CD8-positive, alpha-beta memory T cell (primary cell): ENCODE data around the gene SHB. TPM values are rescaled to one million over a fixed set of nuclear protein-coding genes. Genes with fewer than 3 reads are reported as not detected.

ENCODE experiments used
- CTCF ChIA-PET: fragments of 350-600 bp; sonication (Branson Sonifier 250); formaldehyde crosslinking; loops from one replicate; lab custom pipeline; 2021; ENCODE audit warnings: antibody characterized with exemption; lab: Charles Lee
- POLR2A ChIA-PET: fragments of 350-600 bp; sonication (Branson Sonifier 250); formaldehyde crosslinking; loops from one replicate; lab custom pipeline; 2021; ENCODE audit warnings: antibody characterized with exemption; lab: Charles Lee
- DNase-seq, 5 donors: peaks; one replicate each; pipeline versions ENCODE4 v3.0.0 to v3.0.0-alpha.2; 2020 to 2022; ENCODE audit warnings: mixed read lengths in 1 of 5
- H3K27ac ChIP-seq: one replicate; pipeline ENCODE4 v1.7.0; 2013; ENCODE audit warnings: low read depth, mild to moderate bottlenecking, low read length, moderate library complexity
- H3K27me3 ChIP-seq: 2 replicates; pipeline ENCODE4 v1.7.0; 2013; ENCODE audit warnings: low read length, mild to moderate bottlenecking; ENCODE audit not compliant: insufficient read depth, poor library complexity, severe bottlenecking
- H3K36me3 ChIP-seq: 2 replicates; pipeline ENCODE4 v1.7.0; 2013; ENCODE audit warnings: mild to moderate bottlenecking, low read length, moderate library complexity; ENCODE audit not compliant: insufficient read depth
- H3K4me1 ChIP-seq: 2 replicates; pipeline ENCODE4 v1.7.0; 2013; ENCODE audit warnings: mild to moderate bottlenecking, low read length, moderate library complexity; ENCODE audit not compliant: insufficient read depth
- H3K4me3 ChIP-seq: 2 replicates; pipeline ENCODE4 v1.7.0; 2013; ENCODE audit warnings: mild to moderate bottlenecking, low read length
- H3K9me3 ChIP-seq: 2 replicates; pipeline ENCODE4 v1.7.0; 2013; ENCODE audit warnings: mild to moderate bottlenecking, low read length
- H3K27ac Mint-ChIP-seq, 8 donors: one replicate each; pipeline ENCODE4 v1.8.0; 2020 to 2021; ENCODE audit warnings: mixed read lengths in 8 of 8, mild to moderate bottlenecking in 6 of 8, inconsistent platforms in 3 of 8, moderate library complexity in 3 of 8
- H3K27me3 Mint-ChIP-seq, 2 donors: one replicate each; pipeline ENCODE4 v1.8.0; 2020 to 2021; ENCODE audit warnings: mixed read lengths in 2 of 2, mild to moderate bottlenecking in 1 of 2, moderate library complexity in 1 of 2
- H3K36me3 Mint-ChIP-seq, 3 donors: one replicate each; pipeline ENCODE4 v1.8.0; 2020 to 2021; ENCODE audit warnings: mixed read lengths in 3 of 3, inconsistent platforms in 1 of 3, mild to moderate bottlenecking in 1 of 3
- H3K4me1 Mint-ChIP-seq, 3 donors: one replicate each; pipeline ENCODE4 v1.8.0; 2020 to 2021; ENCODE audit warnings: mixed read lengths in 3 of 3, inconsistent platforms in 1 of 3, mild to moderate bottlenecking in 1 of 3
- H3K4me3 Mint-ChIP-seq, 7 donors: one replicate each; pipeline ENCODE4 v1.8.0; 2020 to 2021; ENCODE audit warnings: mixed read lengths in 7 of 7, mild to moderate bottlenecking in 6 of 7, moderate library complexity in 4 of 7, inconsistent platforms in 2 of 7
- H3K9me3 Mint-ChIP-seq, 5 donors: one replicate each; pipeline ENCODE4 v1.8.0; 2020 to 2022; ENCODE audit warnings: mixed read lengths in 5 of 5, mild to moderate bottlenecking in 3 of 5, moderate library complexity in 2 of 5, inconsistent platforms in 1 of 5
- polyA plus RNA-seq: library from polyadenylated mRNA; unstranded; fragments of 300-500 nt; fragmentation: Illumina TruSeq; gene quantifications from one replicate; pipeline ENCODE4 v1.2.3, GENCODE V29; 2021
- total RNA-seq, 2 experiments: library from RNA; stranded (reverse); gene quantifications; one replicate each; pipeline ENCODE4 v1.2.3, GENCODE V29; 2021

Gene SHB
- total and polyA plus RNA-seq, 3 experiments from 2014 or later: 0.64 to 1.8 (median 1.8) TPM

DNA sequence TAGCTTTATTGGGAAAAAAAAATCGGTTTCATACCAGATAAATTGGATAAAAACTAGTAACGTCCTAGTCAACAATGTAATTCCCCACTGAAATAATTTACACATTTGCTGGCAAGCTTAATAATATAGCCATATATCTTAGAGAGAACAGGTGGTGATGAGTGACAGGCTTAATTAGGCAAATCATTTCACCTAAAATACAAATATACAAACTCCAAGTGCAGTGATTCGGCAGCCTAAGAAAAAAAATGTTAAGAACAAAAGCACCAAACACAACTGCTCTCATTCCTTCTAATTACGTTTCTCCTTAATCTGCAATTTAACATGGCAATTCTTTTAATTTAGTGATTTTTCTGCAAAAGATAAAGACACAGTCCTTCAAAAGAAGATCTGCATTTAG, 109.1 kb downstream of the SHB start:
- H3K27ac ChIP-seq: no peak overlapping the region
- no peaks in the 10 kb centered on the region for H3K4me1 ChIP-seq
- H3K9me3 ChIP-seq: no peaks in the 10 kb centered on the region
- POLR2A ChIA-PET: no interaction called here
- H3K36me3 ChIP-seq: no peaks in the 10 kb centered on the region
- H3K4me3 ChIP-seq: no peak overlapping the region
- CTCF ChIA-PET: no interaction called here
- Mint-ChIP-seq H3K36me3 (no peaks in the 10 kb centered on the region), H3K9me3 (no peaks in the 10 kb centered on the region), H3K27ac (no peak overlapping the region), H3K4me1 (no peaks in the 10 kb centered on the region), H3K4me3 (no peak overlapping the region), H3K27me3 (peaks cover 0 to 4% of the 10 kb centered on the region in 2 donors)
- no peak for DNase-seq
- no peaks in the 10 kb centered on the region for H3K27me3 ChIP-seq

DNA sequence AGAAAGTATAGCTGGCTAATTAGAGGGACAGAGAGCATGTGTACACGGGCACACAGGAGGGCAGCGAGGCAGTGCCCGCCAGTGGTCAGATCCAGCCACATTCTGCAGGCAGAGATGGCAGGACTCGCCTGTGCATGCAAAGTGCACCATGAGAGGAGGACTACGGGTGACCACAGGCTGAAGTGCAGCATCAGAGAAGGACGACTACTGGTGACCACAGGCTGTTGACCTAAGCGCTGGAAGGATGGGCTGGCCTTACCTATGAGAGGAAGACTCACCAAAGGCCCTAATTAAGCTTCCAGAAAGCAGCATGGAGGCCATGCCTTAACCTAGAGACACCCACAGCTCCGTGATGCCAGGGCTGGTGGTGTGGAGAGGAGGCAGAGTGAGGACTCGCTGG, 110.9 kb downstream of the SHB start:
- H3K4me1 ChIP-seq: no peaks in the 10 kb centered on the region
- no peak overlapping the region for H3K4me3 ChIP-seq
- H3K9me3 ChIP-seq: no peaks in the 10 kb centered on the region
- ChIA-PET POLR2A (no interaction called here), CTCF (no interaction called here)
- no peaks in the 10 kb centered on the region for H3K36me3 ChIP-seq
- DNase-seq: no peak
- no peaks in the 10 kb centered on the region for H3K27me3 ChIP-seq
- H3K27me3 Mint-ChIP-seq: peaks cover 0 to 4% of the 10 kb centered on the region in 2 donors
- H3K27ac ChIP-seq: no peak overlapping the region
- no peak overlapping the region for H3K4me3 Mint-ChIP-seq
- no peaks in the 10 kb centered on the region for H3K9me3 Mint-ChIP-seq
- peaks cover 0 to 11% (median 2%) of the 10 kb centered on the region in 3 donors for H3K4me1 Mint-ChIP-seq
- no peaks in the 10 kb centered on the region for H3K36me3 Mint-ChIP-seq
- no peak overlapping the region for H3K27ac Mint-ChIP-seq

DNA sequence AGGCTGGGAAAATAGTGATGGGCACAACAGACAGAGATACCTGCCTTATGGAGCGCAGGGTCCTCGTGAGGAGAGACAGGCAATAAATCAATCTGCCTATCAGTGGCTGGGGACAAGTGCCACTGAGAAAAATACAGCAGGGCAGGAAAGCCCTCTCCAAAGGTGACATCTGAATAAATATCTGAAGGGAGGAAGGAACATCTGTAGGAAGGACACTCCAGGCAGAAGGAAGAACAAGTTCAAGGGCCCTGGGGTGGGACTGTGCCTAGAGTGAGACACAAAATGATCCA, 111.4 kb downstream of the SHB start:
- Mint-ChIP-seq H3K4me3 (no peak overlapping the region), H3K27ac (no peak overlapping the region), H3K36me3 (no peaks in the 10 kb centered on the region), H3K4me1 (peaks cover 0 to 12% (median 2%) of the 10 kb centered on the region in 3 donors), H3K9me3 (no peaks in the 10 kb centered on the region), H3K27me3 (peaks cover 0 to 4% of the 10 kb centered on the region in 2 donors)
- DNase-seq: no peak
- Histone ChIP-seq H3K27ac (no peak overlapping the region), H3K27me3 (no peaks in the 10 kb centered on the region), H3K9me3 (no peaks in the 10 kb centered on the region), H3K4me1 (no peaks in the 10 kb centered on the region), H3K36me3 (no peaks in the 10 kb centered on the region), H3K4me3 (no peak overlapping the region)
- CTCF ChIA-PET: no interaction called here
- POLR2A ChIA-PET: no interaction called here

DNA sequence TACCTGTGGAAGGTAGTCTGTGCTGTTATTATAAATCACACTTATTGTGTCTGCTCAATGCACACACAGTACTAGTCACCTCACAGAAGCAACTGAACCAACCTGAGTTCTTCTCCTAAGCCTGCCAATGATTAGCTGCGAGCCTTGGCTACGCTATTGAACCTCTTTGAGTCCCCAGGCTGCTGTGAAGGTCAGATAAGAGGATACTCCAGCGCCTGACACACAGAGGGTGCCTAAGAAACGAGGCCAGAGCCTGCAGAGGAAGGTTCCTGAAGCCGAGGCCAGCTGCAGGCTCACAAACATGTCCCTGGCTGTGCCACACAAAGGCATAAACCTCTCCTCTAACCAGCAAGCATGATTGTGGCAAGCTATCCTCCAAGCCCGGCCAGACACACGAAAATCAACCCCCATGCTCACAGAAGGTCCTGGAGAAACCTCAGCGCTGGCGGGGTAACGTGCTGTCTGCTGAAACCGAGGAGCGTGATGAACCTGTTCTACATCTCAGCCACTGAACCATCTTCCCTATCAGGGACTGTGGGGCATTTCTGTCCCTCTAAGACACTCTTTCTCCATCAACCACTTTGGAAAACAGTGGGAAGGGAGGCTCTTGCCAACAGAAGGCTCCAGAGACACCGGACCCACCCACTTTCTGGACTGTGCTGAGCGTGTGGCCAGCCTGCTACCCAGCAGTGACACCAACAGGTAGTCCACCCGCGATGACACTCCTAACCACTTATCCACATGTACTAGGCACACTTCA, 111.9 kb downstream of the SHB start:
- DNase-seq: no peak
- Mint-ChIP-seq H3K27me3 (peaks cover 0 to 4% of the 10 kb centered on the region in 2 donors), H3K9me3 (no peaks in the 10 kb centered on the region), H3K4me3 (no peak overlapping the region), H3K36me3 (peaks cover 0 to 2% (median 0%) of the 10 kb centered on the region in 3 donors), H3K4me1 (peaks cover 0 to 12% (median 2%) of the 10 kb centered on the region in 3 donors), H3K27ac (no peak overlapping the region)
- H3K4me1 ChIP-seq: no peaks in the 10 kb centered on the region
- no peaks in the 10 kb centered on the region for H3K9me3 ChIP-seq
- no peaks in the 10 kb centered on the region for H3K27me3 ChIP-seq
- no peaks in the 10 kb centered on the region for H3K36me3 ChIP-seq
- H3K27ac ChIP-seq: no peak overlapping the region
- CTCF ChIA-PET: interaction anchor here (1.1 kb wide), 1 partner anchor 43 kb away, joined by 3 read pairs; no protein-coding TSS in a partner anchor
- H3K4me3 ChIP-seq: no peak overlapping the region
- POLR2A ChIA-PET: no interaction called here

DNA sequence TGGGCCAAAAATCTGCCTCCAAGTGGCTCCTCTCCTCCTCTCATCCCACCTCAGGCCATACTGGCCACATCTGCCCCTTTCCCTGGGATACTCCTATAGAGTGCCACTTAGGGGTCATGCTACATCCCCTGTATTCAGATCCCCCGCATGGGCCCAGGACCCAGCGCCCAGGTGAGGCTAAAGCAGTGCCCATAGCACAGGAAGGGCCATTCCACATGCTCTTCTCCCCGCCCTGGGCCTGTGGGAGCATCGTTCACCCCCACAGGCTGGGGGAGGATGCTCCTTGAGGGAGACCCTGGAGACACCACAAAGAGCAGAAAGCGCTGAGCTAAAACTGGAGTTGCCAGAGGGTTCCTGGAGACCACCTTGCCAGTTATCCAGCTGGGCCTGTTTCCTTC, 112.6 kb downstream of the SHB start:
- Histone ChIP-seq H3K27ac (no peak overlapping the region), H3K4me3 (no peak overlapping the region), H3K27me3 (no peaks in the 10 kb centered on the region), H3K36me3 (no peaks in the 10 kb centered on the region), H3K4me1 (no peaks in the 10 kb centered on the region), H3K9me3 (no peaks in the 10 kb centered on the region)
- no peak overlapping the region for H3K4me3 Mint-ChIP-seq
- H3K27me3 Mint-ChIP-seq: peaks cover 0 to 4% of the 10 kb centered on the region in 2 donors
- DNase-seq: no peak
- CTCF ChIA-PET: interaction anchor here (1.1 kb wide), 1 partner anchor 43 kb away, joined by 3 read pairs; no protein-coding TSS in a partner anchor
- H3K9me3 Mint-ChIP-seq: no peaks in the 10 kb centered on the region
- H3K4me1 Mint-ChIP-seq: peaks cover 0 to 12% (median 2%) of the 10 kb centered on the region in 3 donors
- peak overlapping the region in 1 of 8 donors; percentile 66 for H3K27ac Mint-ChIP-seq
- H3K36me3 Mint-ChIP-seq: peaks cover 0 to 5% (median 0%) of the 10 kb centered on the region in 3 donors
- POLR2A ChIA-PET: no interaction called here

DNA sequence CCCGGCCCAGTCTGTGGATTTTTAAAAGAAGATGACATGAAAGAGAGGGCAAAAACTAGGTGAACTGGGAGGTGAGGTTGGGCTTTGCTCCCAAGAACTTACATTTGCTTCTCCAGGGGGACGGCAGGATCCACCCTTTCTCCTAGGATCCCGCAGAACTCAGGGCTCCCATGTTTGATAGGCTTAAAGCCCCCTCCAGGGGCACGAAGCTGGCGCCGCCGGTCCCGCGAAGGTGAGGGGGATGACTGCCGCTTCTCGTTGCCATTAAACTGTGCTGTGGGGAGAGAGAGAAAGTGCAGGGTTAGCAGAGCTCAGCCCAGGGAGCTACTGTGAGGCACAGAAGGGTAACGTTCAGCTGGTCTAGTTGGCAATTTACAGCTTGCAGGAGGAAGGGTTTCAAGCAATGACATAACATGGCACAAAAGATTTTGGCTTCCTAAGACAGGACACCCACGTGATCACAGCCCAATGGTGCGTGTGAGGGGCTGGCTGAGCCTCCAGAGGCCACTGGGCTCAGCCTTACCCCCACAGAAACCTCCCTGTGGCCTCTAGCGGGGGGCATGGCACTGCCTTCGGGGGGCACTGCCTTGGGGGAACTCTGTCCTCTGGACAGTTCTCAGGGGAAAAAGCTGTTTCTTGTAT, 113.1 kb downstream of the SHB start:
- Histone ChIP-seq H3K27ac (no peak overlapping the region), H3K4me1 (no peaks in the 10 kb centered on the region), H3K27me3 (no peaks in the 10 kb centered on the region), H3K4me3 (no peak overlapping the region), H3K9me3 (no peaks in the 10 kb centered on the region), H3K36me3 (no peaks in the 10 kb centered on the region)
- ChIA-PET CTCF (no interaction called here), POLR2A (no interaction called here)
- Mint-ChIP-seq H3K36me3 (peaks cover 0 to 5% (median 0%) of the 10 kb centered on the region in 3 donors), H3K27ac (peak overlapping the region in 1 of 8 donors; percentile 19), H3K4me3 (no peak overlapping the region), H3K27me3 (peaks cover 0 to 4% of the 10 kb centered on the region in 2 donors), H3K9me3 (no peaks in the 10 kb centered on the region), H3K4me1 (peaks cover 0 to 12% (median 2%) of the 10 kb centered on the region in 3 donors)
- DNase-seq: no peak

DNA sequence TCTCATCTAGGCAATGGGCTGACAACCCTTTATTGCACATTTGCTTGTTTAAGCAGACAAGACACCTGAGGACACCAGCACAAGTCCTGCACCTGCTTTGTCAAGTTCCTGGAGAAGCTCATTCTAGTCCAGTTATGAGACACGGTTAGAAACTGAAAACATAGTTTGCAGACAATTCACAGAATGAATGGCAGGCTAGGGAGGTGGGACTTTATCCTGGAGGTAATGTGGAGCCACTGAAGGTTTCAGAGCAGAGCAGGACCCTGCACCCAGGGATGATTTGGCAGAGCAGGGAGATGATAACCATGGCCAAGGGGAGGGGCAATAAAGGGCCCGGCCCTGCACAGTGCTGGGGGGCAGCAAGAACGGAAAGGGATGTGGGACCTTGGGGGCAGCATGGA, 114.4 kb downstream of the SHB start:
- no peak overlapping the region for H3K27ac Mint-ChIP-seq
- Histone ChIP-seq H3K27me3 (no peaks in the 10 kb centered on the region), H3K27ac (peak overlapping the region; percentile 38), H3K4me1 (no peaks in the 10 kb centered on the region), H3K4me3 (no peak overlapping the region), H3K9me3 (no peaks in the 10 kb centered on the region), H3K36me3 (no peaks in the 10 kb centered on the region)
- H3K4me3 Mint-ChIP-seq: no peak overlapping the region
- no peak for DNase-seq
- ChIA-PET POLR2A (no interaction called here), CTCF (no interaction called here)
- H3K36me3 Mint-ChIP-seq: peaks cover 0 to 5% (median 0%) of the 10 kb centered on the region in 3 donors
- peaks cover 0 to 4% of the 10 kb centered on the region in 2 donors for H3K27me3 Mint-ChIP-seq
- no peaks in the 10 kb centered on the region for H3K9me3 Mint-ChIP-seq
- peaks cover 0 to 12% (median 2%) of the 10 kb centered on the region in 3 donors for H3K4me1 Mint-ChIP-seq

DNA sequence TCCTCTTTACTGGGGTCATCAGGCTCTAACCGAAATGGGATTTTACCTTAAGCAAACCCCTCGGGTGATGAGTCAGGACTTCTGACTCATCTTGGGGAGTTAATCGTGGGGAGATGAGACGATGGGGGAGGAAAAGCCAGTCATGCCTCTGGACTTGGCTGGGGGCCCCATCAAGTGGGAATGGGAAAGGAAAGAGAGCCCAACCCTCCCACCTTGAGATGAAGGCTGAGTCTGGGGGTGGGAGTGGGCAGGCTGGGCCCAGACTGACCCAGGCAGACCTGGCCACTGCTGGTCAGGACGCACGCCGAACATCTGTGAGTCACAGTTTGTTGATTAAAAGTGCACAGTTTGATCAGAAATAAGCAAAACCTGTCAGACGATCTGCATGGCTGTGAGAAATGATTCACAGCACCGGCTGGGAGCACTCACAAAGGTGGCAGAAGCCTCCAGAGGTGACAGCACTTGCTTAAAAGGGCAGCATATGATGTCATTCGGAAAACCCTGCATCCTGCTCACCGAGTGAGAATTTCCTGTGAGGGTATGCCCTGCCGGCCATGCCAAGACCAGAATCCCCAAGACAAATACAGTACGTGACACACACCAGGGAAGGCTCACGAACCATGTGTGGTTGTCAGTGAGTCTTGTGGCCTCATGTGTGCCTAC, 115.1 kb downstream of the SHB start:
- peak overlapping the region; percentile 38 for H3K27ac ChIP-seq
- Mint-ChIP-seq H3K36me3 (peaks cover 0 to 5% (median 0%) of the 10 kb centered on the region in 3 donors), H3K27me3 (peaks cover 0 to 4% of the 10 kb centered on the region in 2 donors), H3K27ac (peak overlapping the region in 3 of 8 donors; percentile 52 to 68 (median 60)), H3K4me1 (peaks cover 0 to 12% (median 2%) of the 10 kb centered on the region in 3 donors), H3K9me3 (no peaks in the 10 kb centered on the region), H3K4me3 (no peak overlapping the region)
- no peak for DNase-seq
- H3K9me3 ChIP-seq: no peaks in the 10 kb centered on the region
- CTCF ChIA-PET: no interaction called here
- no peaks in the 10 kb centered on the region for H3K4me1 ChIP-seq
- POLR2A ChIA-PET: no interaction called here
- H3K36me3 ChIP-seq: no peaks in the 10 kb centered on the region
- no peak overlapping the region for H3K4me3 ChIP-seq
- no peaks in the 10 kb centered on the region for H3K27me3 ChIP-seq
